T-helper 17 cell (primary cell): ENCODE measurements around the gene CCDC71L. TPM values are rescaled to one million over a fixed set of nuclear protein-coding genes. Genes with fewer than 3 reads are reported as not detected.
"Not testable (repeated sequence)": the region's sequence is repeated elsewhere in the genome, so short reads cannot be mapped to it uniquely, and the experiment has no call there.

ENCODE experiments used
- ATAC-seq: fragments of 150-1000 bp; cut with Tn5 transposase; 2 replicates; pipeline ENCODE4 v1.10.0; 2021; ENCODE audit warnings: mild to moderate bottlenecking, moderate library complexity
- DNase-seq, 3 donors: peaks; one replicate each; pipeline versions ENCODE4 v3.0.0 to v3.0.0-alpha.2; 2020 to 2021
- H3K9me3 ChIP-seq: one replicate; pipeline ENCODE4 v1.7.0; 2013; ENCODE audit warnings: low read length, mild to moderate bottlenecking; ENCODE audit not compliant: control insufficient read depth, poor library complexity, severe bottlenecking
- H3K27ac Mint-ChIP-seq: one replicate; pipeline ENCODE4 v1.8.0; 2022; ENCODE audit warnings: mild to moderate bottlenecking, moderate library complexity, mixed read lengths
- H3K27me3 Mint-ChIP-seq: one replicate; pipeline ENCODE4 v1.8.0; 2022; ENCODE audit warnings: mixed read lengths
- H3K36me3 Mint-ChIP-seq: one replicate; pipeline ENCODE4 v1.8.0; 2022; ENCODE audit warnings: low read depth, mixed read lengths
- H3K4me1 Mint-ChIP-seq: one replicate; pipeline ENCODE4 v1.8.0; 2022; ENCODE audit warnings: mild to moderate bottlenecking, mixed read lengths
- H3K4me3 Mint-ChIP-seq: one replicate; pipeline ENCODE4 v1.8.0; 2022; ENCODE audit warnings: mild to moderate bottlenecking, moderate library complexity, mixed read lengths
- total RNA-seq, 4 donors: library from RNA in 2 of 4; stranded (reverse) in 2 of 4; gene quantifications; one replicate each; pipeline ENCODE4 v1.2.3 and lab custom pipeline; 2022 to 2026

CCDC71L gene
- 10 to 100 TPM; 14.9 to 20.7 TPM for total RNA-seq
- total RNA-seq (lab: John Stamatoyannopoulos, UW): 24.9 to 44.8 reads per million in 2 donors

DNA sequence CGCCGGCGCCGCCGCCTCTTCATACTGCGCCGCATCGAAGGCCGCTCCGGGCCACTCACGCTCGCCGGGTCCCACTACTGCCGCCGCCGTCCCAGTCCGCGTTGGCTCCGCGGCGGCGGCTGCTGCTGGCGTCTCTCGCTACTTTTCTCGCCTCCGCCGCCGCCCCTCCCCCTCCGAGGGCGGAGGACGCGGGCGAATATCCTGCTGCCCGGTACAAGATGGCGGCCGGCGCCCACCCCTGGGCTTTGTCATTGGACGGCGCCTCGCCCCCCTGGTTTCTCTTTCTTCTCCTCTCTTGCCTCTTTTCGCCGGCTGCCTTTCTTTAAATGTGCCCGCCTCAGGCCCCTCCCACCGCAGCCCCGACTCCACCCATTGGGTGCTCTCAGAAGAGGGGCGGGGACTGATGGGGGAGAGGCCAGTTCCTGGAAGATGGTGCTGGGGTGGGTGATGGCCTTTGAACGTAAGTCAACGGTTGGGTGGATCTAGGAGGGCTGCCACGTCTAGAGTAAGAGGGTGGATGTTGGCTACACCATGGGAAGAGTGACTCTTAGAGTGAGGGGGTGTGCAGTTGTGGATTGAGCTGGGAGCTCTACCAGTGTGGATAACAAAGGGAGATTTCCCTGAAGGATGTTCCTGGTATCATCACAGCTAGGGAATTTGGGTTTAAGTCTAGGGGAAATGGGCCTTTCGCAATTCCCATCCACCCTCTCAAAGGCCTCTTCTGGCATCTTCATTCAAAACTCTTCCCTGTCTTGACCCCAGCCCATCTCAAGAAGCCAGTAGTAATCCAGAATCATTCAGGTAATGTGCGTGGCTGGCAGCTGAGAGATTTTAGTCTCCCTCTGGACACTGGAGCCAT lies at the start of gene CCDC71L:
TSS of gene CCDC71L (minus strand) at position 297 of the 859 bp plus-strand sequence. CDS start at position 35, 262 bp downstream.
- ATAC-seq (peak; percentile 82), DNase-seq (peak; percentile 77 to 85 (median 82))
- peaks cover 15% of the 10 kb centered on the region for H3K4me1 Mint-ChIP-seq
- no peaks in the 10 kb centered on the region for H3K9me3 ChIP-seq
- no peaks in the 10 kb centered on the region for H3K36me3 Mint-ChIP-seq
- no peaks in the 10 kb centered on the region for H3K27me3 Mint-ChIP-seq
- H3K4me3 Mint-ChIP-seq: peak within 1 kb of the TSS; percentile 94
- peak within 1 kb of the TSS; percentile 62 for H3K27ac Mint-ChIP-seq

DNA sequence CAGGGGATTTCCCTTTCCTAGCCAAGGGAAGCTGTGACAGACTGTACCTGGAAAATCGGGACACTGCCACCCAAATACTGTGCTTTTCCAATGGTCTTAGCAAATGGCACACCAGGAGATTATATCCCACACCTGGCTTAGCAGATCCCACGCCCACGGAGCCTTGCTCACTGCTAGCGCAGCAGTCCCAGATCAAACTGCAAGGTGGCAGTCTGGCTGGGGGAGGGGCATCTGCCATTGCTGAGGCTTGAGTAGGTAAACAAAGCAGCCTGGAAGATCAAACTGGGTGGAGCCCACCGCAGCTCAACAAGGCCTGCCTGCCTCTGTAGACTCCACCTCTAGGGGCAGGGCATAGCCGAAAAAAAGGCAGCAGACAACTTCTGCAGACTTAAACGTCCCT lies 48.6 kb upstream of the CCDC71L start:
- not testable (repeated sequence) for H3K9me3 ChIP-seq, ATAC-seq, H3K4me3 Mint-ChIP-seq, H3K27me3 Mint-ChIP-seq, H3K36me3 Mint-ChIP-seq, H3K4me1 Mint-ChIP-seq, H3K27ac Mint-ChIP-seq, DNase-seq

DNA sequence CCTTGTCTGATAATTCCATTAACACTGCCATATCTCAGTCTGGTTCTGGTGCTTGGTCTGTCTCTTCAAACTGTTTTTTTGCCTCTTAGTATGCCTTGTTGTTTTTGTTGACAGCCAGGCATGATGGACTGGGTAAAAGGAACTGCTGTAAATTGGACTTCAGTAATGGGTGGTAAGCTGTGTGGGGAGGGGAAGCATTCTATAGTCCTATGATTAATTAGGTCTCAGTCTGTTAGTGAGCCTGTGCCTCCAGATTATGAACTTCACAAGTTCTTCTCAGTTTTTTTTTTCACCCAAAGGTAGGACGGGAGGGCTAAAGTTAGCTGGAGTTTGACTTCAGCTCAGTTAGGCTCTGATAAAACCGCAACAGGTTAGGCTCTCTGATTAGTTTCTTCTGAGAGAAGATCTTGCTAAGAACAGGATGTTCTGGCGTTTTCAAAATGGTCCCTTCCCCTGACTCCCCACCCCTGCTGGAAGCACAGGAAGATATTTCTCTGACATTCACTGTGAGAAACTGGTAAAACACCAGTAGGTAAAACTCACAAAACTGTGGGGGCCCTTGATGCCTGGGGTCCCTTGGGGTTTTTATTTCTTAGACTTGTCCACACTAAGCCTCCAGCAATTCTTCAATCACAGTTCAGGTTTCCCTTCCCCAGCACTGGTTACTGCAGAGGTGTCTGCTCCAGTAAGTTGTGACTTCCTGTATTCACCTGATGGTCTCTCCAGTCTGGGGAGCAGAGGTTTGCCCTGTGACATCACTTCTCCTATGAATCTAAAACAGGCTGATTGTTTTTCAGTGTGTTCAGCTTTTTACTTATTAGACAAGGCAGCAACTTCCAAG lies 43.3 kb upstream of the CCDC71L start:
- DNase-seq: no peak
- no peak overlapping the region for H3K4me3 Mint-ChIP-seq
- ATAC-seq: peak; percentile 73

DNA sequence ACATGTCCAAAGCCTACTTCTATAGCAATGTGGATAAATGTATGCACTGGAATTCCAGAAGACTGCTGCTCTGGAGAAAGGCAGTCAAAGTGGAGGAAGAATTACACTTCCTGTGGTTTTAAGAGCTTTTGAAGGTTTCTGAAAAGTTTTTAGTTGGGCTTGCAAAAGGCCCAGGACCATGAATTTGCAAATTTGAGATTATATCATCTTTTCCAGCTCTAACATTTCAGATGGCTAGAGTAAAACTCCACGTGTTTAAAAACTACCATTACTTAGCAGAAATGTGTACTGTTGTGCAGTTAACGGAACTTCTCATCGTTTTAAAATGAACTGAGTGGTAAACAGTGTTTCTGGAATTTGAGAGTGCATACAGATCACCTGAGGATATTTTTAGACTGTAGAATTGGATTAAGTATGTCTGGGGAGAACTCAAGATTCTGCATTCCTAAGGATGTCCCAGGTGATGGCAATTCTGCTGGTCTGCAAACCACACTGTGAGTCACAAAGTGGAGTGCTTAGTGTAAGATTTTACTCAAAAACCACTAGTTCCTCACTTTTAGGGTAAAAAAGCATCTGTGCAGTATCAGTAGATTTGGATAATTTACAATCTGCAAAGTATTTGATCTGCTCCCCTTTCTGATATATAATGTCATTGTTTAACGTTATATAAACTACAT lies 32.9 kb upstream of the CCDC71L start:
- H3K36me3 Mint-ChIP-seq: no peaks in the 10 kb centered on the region
- H3K4me1 Mint-ChIP-seq: peaks cover 6% of the 10 kb centered on the region
- H3K9me3 ChIP-seq: no peaks in the 10 kb centered on the region
- ATAC-seq: no peak
- H3K4me3 Mint-ChIP-seq: no peak overlapping the region
- no peak overlapping the region for H3K27ac Mint-ChIP-seq
- H3K27me3 Mint-ChIP-seq: no peaks in the 10 kb centered on the region
- no peak for DNase-seq

More for the DNA sequence above, 43.3 kb upstream of the CCDC71L start:
- peaks cover 9% of the 10 kb centered on the region for H3K27me3 Mint-ChIP-seq
- H3K27ac Mint-ChIP-seq: peak overlapping the region; percentile 78
- H3K4me1 Mint-ChIP-seq: peaks cover 7% of the 10 kb centered on the region
- H3K36me3 Mint-ChIP-seq: no peaks in the 10 kb centered on the region
- no peaks in the 10 kb centered on the region for H3K9me3 ChIP-seq

DNA sequence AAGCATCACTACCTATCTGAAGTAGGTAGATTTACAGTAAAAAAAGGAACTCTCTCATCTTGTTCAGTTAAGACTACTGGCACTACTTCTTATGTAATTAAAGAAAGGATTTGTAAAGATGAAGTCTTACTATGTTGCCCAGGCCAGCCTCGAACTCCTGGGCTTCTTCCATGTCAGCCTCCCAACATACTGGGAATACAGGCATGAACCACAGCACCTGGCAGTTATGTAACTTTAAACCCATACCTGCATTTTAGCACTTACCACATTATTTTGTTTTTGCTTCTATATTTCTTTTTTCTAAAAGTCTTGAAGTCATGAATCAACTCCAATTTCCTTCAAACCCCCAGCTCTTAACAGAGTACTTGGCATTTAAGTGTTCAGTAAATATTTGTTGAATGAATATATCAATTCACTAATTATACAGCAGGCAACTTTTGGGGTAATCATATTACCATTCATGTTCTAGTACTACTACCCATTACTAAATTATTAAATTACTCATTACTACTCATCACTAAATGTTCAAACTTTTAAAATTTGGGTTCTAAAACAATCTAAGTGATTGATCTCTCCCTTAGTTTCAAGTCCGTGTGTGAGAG lies 31.6 kb upstream of the CCDC71L start:
- peaks cover 6% of the 10 kb centered on the region for H3K4me1 Mint-ChIP-seq
- ATAC-seq (no peak), DNase-seq (no peak)
- H3K4me3 Mint-ChIP-seq: no peak overlapping the region
- H3K36me3 Mint-ChIP-seq: no peaks in the 10 kb centered on the region
- no peak overlapping the region for H3K27ac Mint-ChIP-seq
- H3K9me3 ChIP-seq: no peaks in the 10 kb centered on the region
- H3K27me3 Mint-ChIP-seq: no peaks in the 10 kb centered on the region

DNA sequence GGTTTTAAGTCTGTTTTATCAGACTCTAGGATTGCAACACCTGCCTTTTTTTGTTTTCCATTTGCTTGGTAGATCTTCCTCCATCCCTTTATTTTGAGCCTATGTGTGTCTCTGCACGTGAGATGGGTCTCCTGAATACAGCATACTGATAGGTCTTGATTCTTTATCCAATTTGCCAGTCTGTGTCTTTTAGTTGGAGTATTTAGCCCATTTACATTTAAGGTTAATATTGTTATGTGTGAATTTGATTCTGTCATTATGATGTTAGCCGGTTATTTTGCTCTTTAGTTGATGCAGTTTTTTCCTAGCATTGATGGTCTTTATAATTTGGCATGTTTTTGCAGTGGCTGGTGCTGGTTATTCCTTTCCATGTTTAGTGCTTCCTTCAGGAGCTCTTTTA lies 27.2 kb upstream of the CCDC71L start:
- H3K4me1 Mint-ChIP-seq, H3K27ac Mint-ChIP-seq, H3K9me3 ChIP-seq, H3K27me3 Mint-ChIP-seq, H3K4me3 Mint-ChIP-seq, H3K36me3 Mint-ChIP-seq, DNase-seq, ATAC-seq: not testable (repeated sequence)

DNA sequence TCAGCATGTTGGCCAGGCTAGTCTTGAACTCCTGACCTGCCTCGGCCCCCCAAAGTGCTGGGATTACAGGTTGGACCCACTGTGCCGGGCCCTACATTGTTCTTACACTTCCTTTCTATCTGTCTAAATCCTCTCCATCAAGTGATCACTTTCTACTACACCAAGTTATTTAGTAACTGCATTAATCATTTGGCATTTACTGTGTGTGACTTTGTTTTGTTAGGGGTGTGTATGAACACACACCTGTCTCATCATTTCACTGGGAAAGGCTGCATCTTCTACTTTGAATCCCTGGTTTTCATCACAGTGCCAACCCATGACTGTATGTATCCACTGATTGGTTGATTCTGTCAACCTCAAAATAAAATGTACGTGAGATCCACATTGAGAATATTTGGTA lies 23.0 kb upstream of the CCDC71L start:
- DNase-seq (no peak), ATAC-seq (no peak)
- H3K4me1 Mint-ChIP-seq: peaks cover 6% of the 10 kb centered on the region
- no peaks in the 10 kb centered on the region for H3K27me3 Mint-ChIP-seq
- H3K4me3 Mint-ChIP-seq: no peak overlapping the region
- H3K27ac Mint-ChIP-seq: no peak overlapping the region
- H3K36me3 Mint-ChIP-seq: peaks cover 4% of the 10 kb centered on the region
- no peaks in the 10 kb centered on the region for H3K9me3 ChIP-seq

DNA sequence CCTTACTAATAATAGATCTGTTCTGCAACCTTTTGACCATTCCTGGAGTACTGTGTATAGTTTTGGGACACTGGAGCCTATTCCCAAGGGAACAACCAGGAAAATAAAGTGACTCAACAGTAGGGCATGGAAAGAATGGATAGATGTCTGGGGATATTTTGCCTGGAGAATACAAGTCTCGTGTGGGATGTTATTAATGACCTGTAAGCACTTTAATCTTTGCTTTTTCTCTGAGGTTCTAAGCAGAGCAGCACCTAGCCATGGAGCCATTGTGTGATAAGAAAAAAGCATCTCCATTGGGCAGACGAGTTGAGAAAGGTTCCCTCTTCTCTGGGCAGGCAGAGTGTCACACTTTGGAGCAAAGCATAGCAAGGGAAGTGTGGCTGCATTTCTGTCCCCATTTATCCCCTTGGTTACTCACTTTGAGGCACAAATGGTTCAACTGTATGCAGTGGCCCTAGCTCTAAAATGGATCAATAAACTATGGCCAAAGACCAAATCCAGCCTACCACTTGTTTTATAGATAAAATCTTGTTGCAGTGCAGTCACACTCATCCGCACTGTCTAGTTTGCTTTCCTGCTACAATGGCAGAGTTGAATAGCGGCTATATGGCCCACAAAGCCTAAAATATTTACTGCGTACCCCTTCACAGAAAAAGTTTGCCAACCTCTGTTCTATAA lies 21.0 kb upstream of the CCDC71L start:
- H3K4me3 Mint-ChIP-seq: no peak overlapping the region
- H3K27ac Mint-ChIP-seq: no peak overlapping the region
- H3K27me3 Mint-ChIP-seq: no peaks in the 10 kb centered on the region
- no peak for DNase-seq
- H3K9me3 ChIP-seq: no peaks in the 10 kb centered on the region
- no peak for ATAC-seq
- H3K36me3 Mint-ChIP-seq: peaks cover 2% of the 10 kb centered on the region
- peaks cover 6% of the 10 kb centered on the region for H3K4me1 Mint-ChIP-seq

DNA sequence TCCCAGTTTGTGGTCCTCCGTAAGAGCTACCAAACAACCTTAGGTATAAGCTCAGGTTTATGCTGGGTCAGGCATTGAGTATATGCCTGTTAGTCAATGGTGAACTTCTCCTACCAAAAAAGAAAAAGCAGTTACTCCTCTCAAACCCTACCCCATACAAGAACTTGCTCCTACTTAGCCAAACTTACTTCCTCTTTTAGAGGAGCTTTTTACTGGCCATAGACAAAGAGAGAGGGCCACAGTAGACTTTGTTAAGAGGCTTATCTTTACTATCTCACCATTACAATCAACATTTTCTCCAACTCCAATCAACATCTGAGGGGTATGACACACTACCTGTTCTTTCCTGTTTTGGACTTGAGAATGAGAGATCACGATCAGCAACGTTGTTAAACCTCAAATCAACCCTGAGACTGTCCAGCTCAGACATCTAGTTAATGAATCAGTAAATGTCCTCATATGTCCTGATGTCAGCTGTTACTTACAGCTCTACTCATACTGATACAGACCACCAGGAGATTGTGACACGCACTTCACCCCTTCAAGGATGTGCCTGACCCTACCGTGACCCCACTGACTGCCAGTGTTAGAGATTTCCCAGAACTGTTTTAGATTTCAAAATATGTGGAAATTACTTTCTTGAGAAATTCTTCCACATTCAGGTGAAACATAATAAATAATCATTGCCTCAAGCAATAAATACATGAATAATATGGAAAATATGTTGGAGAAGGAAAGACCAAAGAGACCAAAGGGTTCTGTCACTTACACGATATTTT lies 18.4 kb upstream of the CCDC71L start:
- Mint-ChIP-seq H3K36me3 (no peaks in the 10 kb centered on the region), H3K27me3 (no peaks in the 10 kb centered on the region), H3K4me3 (no peak overlapping the region), H3K27ac (peak overlapping the region; percentile 57), H3K4me1 (peaks cover 6% of the 10 kb centered on the region)
- no peaks in the 10 kb centered on the region for H3K9me3 ChIP-seq
- peak; percentile 55 for ATAC-seq
- no peak for DNase-seq

DNA sequence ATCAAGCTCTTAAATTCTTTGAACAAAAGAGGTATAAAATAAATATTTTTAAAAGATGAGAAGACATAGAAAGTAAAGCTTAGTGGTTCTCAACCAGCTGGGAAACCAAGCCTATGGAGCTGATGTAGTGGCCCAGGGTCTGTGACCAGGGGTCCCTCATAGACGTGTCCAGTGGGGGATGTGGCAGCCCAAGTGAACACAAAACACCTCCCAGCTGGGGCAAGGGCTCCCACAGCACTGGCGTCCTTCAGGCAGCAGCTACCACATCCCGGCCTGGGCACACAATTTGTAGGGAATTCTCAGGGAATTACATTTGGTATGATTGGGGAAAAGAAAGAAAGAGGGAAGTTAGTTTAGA lies 17.8 kb upstream of the CCDC71L start:
- H3K9me3 ChIP-seq: no peaks in the 10 kb centered on the region
- no peaks in the 10 kb centered on the region for H3K36me3 Mint-ChIP-seq
- H3K27me3 Mint-ChIP-seq: no peaks in the 10 kb centered on the region
- peaks cover 6% of the 10 kb centered on the region for H3K4me1 Mint-ChIP-seq
- no peak overlapping the region for H3K27ac Mint-ChIP-seq
- no peak overlapping the region for H3K4me3 Mint-ChIP-seq
- DNase-seq: no peak
- no peak for ATAC-seq

DNA sequence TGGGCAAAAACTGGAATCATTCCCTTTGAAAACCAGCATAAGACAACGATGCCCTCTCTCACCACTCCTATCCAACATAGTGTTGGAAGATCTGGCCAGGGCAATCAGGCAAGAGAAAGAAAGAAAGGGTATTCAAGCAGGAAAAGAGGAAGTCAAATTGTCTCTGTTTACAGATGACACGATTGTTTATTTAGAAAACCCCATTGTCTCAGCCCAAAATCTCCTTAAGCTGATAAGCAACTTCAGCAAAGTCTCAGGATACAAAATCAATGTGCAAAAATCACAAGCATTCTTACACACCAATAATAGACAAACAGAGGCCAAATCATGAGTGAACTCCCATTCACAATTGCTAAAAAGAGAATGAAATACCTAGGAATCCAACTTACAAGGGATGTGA lies 15.5 kb upstream of the CCDC71L start:
- H3K36me3 Mint-ChIP-seq, H3K4me3 Mint-ChIP-seq, ATAC-seq, H3K9me3 ChIP-seq, H3K4me1 Mint-ChIP-seq, H3K27me3 Mint-ChIP-seq, DNase-seq, H3K27ac Mint-ChIP-seq: not testable (repeated sequence)

DNA sequence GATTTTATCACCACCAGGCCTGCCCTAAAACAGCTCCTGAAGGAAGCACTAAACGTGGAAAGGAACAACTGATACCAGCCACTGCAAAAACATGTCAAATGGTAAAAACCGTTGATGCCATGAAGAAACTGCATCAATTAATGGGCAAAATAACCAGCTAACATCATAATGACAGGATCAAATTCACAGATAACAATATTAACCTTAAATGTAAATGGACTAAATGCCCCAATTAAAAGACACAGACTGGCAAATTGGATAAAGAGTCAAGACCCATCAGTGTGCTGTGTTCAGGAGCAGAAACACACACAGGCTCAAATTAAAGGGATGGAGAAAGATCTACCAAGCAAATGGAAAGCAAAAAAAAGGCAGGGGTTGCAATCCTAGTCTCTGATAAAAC lies 12.7 kb upstream of the CCDC71L start:
- H3K36me3 Mint-ChIP-seq, H3K4me1 Mint-ChIP-seq, H3K27me3 Mint-ChIP-seq, H3K4me3 Mint-ChIP-seq, DNase-seq, H3K27ac Mint-ChIP-seq, ATAC-seq, H3K9me3 ChIP-seq: not testable (repeated sequence)
